ENCODE measurements around the gene RORB.

The RORB gene

GRCh38 chr9:74499111-74499601 lies 2.0 kb downstream of the RORB start:
- DNase-seq (ENCODE audit: low spot score in 2 of 2), result no peak
- Histone ChIP-seq H3K9me3 (no peaks in the 10 kb centered on the region), H3K4me3 (no peak overlapping the region), H3K27me3 (ENCODE audit: low read depth) (peaks cover 73% of the 10 kb centered on the region), H3K36me3 (replicated peaks) (no peaks in the 10 kb centered on the region), H3K4me1 (no peaks in the 10 kb centered on the region)
- in situ Hi-C loops (cut with MboI; ENCODE audit: low sequenced_read_pairs), result no loop called here

GRCh38 chr9:74499770-74500583 lies 2.8 kb downstream of the RORB start:
- no peaks in the 10 kb centered on the region for H3K4me1 ChIP-seq

GRCh38 chr9:74500584-74500924 lies 3.4 kb downstream of the RORB start:
- no peak for DNase-seq (ENCODE audit: low spot score in 2 of 2)
- Histone ChIP-seq H3K36me3 (replicated peaks) (no peaks in the 10 kb centered on the region), H3K4me3 (no peak overlapping the region), H3K4me1 (no peaks in the 10 kb centered on the region), H3K27me3 (ENCODE audit: low read depth) (peaks cover 68% of the 10 kb centered on the region), H3K9me3 (no peaks in the 10 kb centered on the region)
- in situ Hi-C loops (cut with MboI; ENCODE audit: low sequenced_read_pairs), result no loop called here

More at GRCh38 chr9:74499770-74500583, 2.8 kb downstream of the RORB start:
- Histone ChIP-seq H3K36me3 (replicated peaks) (no peaks in the 10 kb centered on the region), H3K9me3 (no peaks in the 10 kb centered on the region), H3K4me3 (no peak overlapping the region), H3K27me3 (ENCODE audit: low read depth) (peaks cover 68% of the 10 kb centered on the region)
- no peak for DNase-seq (ENCODE audit: low spot score in 2 of 2)
- in situ Hi-C loops (cut with MboI; ENCODE audit: low sequenced_read_pairs), result no loop called here

GRCh38 chr9:74501570-74501969 lies 4.4 kb downstream of the RORB start:
- in situ Hi-C loops (cut with MboI; ENCODE audit: low sequenced_read_pairs), result no loop called here
- no peaks in the 10 kb centered on the region for H3K9me3 ChIP-seq
- H3K4me1 ChIP-seq, result no peaks in the 10 kb centered on the region
- peaks cover 62% of the 10 kb centered on the region for H3K27me3 ChIP-seq (ENCODE audit: low read depth)
- DNase-seq (ENCODE audit: low spot score in 2 of 2), result no peak
- no peak overlapping the region for H3K4me3 ChIP-seq
- H3K36me3 ChIP-seq (replicated peaks), result no peaks in the 10 kb centered on the region

GRCh38 chr9:74503219-74503618 lies 6.1 kb downstream of the RORB start:
- Histone ChIP-seq H3K36me3 (replicated peaks) (no peaks in the 10 kb centered on the region), H3K27me3 (ENCODE audit: low read depth) (peaks cover 50% of the 10 kb centered on the region), H3K4me3 (no peak overlapping the region), H3K9me3 (no peaks in the 10 kb centered on the region), H3K4me1 (no peaks in the 10 kb centered on the region)
- DNase-seq (ENCODE audit: low spot score in 2 of 2), result no peak
- in situ Hi-C loops (cut with MboI; ENCODE audit: low sequenced_read_pairs), result no loop called here

GRCh38 chr9:74503666-74504065 lies 6.5 kb downstream of the RORB start:
- H3K4me1 ChIP-seq, result no peaks in the 10 kb centered on the region
- H3K4me3 ChIP-seq, result no peak overlapping the region
- H3K27me3 ChIP-seq (ENCODE audit: low read depth), result peaks cover 50% of the 10 kb centered on the region
- in situ Hi-C loops (cut with MboI; ENCODE audit: low sequenced_read_pairs), result no loop called here
- DNase-seq (ENCODE audit: low spot score in 2 of 2), result no peak
- H3K36me3 ChIP-seq (replicated peaks), result no peaks in the 10 kb centered on the region
- no peaks in the 10 kb centered on the region for H3K9me3 ChIP-seq

- H3K36me3 ChIP-seq (replicated peaks), result no peaks in the 10 kb centered on the region
- no peak overlapping the region for H3K4me3 ChIP-seq
- peaks cover 5% of the 10 kb centered on the region for H3K27me3 ChIP-seq (ENCODE audit: low read depth)
- in situ Hi-C loops (cut with MboI; ENCODE audit: low sequenced_read_pairs), result no loop called here
- H3K4me1 ChIP-seq, result no peaks in the 10 kb centered on the region
- DNase-seq (ENCODE audit: low spot score in 2 of 2), result no peak
- H3K9me3 ChIP-seq, result no peaks in the 10 kb centered on the region
Observed at GRCh38 chr9:74511333-74511732, 14.2 kb downstream of the RORB start.

GRCh38 chr9:74512416-74512815 lies 15.3 kb downstream of the RORB start:
- DNase-seq (ENCODE audit: low spot score in 2 of 2), result no peak
- Histone ChIP-seq H3K36me3 (replicated peaks) (no peaks in the 10 kb centered on the region), H3K27me3 (ENCODE audit: low read depth) (peaks cover 5% of the 10 kb centered on the region), H3K9me3 (no peaks in the 10 kb centered on the region), H3K4me3 (no peak overlapping the region), H3K4me1 (no peaks in the 10 kb centered on the region)
- in situ Hi-C loops (cut with MboI; ENCODE audit: low sequenced_read_pairs), result no loop called here

- H3K4me3 ChIP-seq, result no peak overlapping the region
- peaks cover 5% of the 10 kb centered on the region for H3K27me3 ChIP-seq (ENCODE audit: low read depth)
- in situ Hi-C loops (cut with MboI; ENCODE audit: low sequenced_read_pairs), result no loop called here
- H3K36me3 ChIP-seq (replicated peaks), result no peaks in the 10 kb centered on the region
- DNase-seq (ENCODE audit: low spot score in 2 of 2), result no peak
- no peaks in the 10 kb centered on the region for H3K9me3 ChIP-seq
- H3K4me1 ChIP-seq, result no peaks in the 10 kb centered on the region
Observed at GRCh38 chr9:74513221-74513620, 16.1 kb downstream of the RORB start.

GRCh38 chr9:74517188-74517587 lies 20.1 kb downstream of the RORB start:
- H3K9me3 ChIP-seq, result no peaks in the 10 kb centered on the region
- in situ Hi-C loops (cut with MboI; ENCODE audit: low sequenced_read_pairs), result no loop called here
- H3K4me1 ChIP-seq, result no peaks in the 10 kb centered on the region
- no peaks in the 10 kb centered on the region for H3K36me3 ChIP-seq (replicated peaks)
- peaks cover 15% of the 10 kb centered on the region for H3K27me3 ChIP-seq (ENCODE audit: low read depth)
- no peak for DNase-seq (ENCODE audit: low spot score in 2 of 2)
- H3K4me3 ChIP-seq, result no peak overlapping the region

GRCh38 chr9:74519419-74519818 lies 22.3 kb downstream of the RORB start:
- no peak for DNase-seq (ENCODE audit: low spot score in 2 of 2)
- Histone ChIP-seq H3K9me3 (no peaks in the 10 kb centered on the region), H3K4me3 (no peak overlapping the region), H3K36me3 (replicated peaks) (no peaks in the 10 kb centered on the region), H3K27me3 (ENCODE audit: low read depth) (peaks cover 15% of the 10 kb centered on the region), H3K4me1 (peaks cover 2% of the 10 kb centered on the region; the same call in 1 of the 2 replicates)
- in situ Hi-C loops (cut with MboI; ENCODE audit: low sequenced_read_pairs), result no loop called here

- H3K4me1 ChIP-seq, result peaks cover 4% of the 10 kb centered on the region; the same call in 1 of the 2 replicates
- no peak overlapping the region for H3K4me3 ChIP-seq
- no peaks in the 10 kb centered on the region for H3K36me3 ChIP-seq (replicated peaks)
- peaks cover 15% of the 10 kb centered on the region for H3K27me3 ChIP-seq (ENCODE audit: low read depth)
- no peak for DNase-seq (ENCODE audit: low spot score in 2 of 2)
- in situ Hi-C loops (cut with MboI; ENCODE audit: low sequenced_read_pairs), result no loop called here
- H3K9me3 ChIP-seq, result no peaks in the 10 kb centered on the region
Observed at GRCh38 chr9:74521009-74521408, 23.9 kb downstream of the RORB start.

- H3K27me3 ChIP-seq (ENCODE audit: low read depth), result peaks cover 17% of the 10 kb centered on the region
- H3K9me3 ChIP-seq, result no peaks in the 10 kb centered on the region
- no peaks in the 10 kb centered on the region for H3K36me3 ChIP-seq (replicated peaks)
- H3K4me3 ChIP-seq, result no peak overlapping the region
- in situ Hi-C loops (cut with MboI; ENCODE audit: low sequenced_read_pairs), result no loop called here
- no peak for DNase-seq (ENCODE audit: low spot score in 2 of 2)
- H3K4me1 ChIP-seq, result peaks cover 6% of the 10 kb centered on the region
Observed at GRCh38 chr9:74524289-74524688, 27.2 kb downstream of the RORB start.

- H3K4me3 ChIP-seq, result no peak overlapping the region
- in situ Hi-C loops (cut with MboI; ENCODE audit: low sequenced_read_pairs), result no loop called here
- H3K36me3 ChIP-seq (replicated peaks), result no peaks in the 10 kb centered on the region
- peaks cover 12% of the 10 kb centered on the region; the same call in 1 of the 2 replicates for H3K27me3 ChIP-seq (ENCODE audit: low read depth)
- peaks cover 6% of the 10 kb centered on the region for H3K4me1 ChIP-seq
- no peaks in the 10 kb centered on the region for H3K9me3 ChIP-seq
- DNase-seq (ENCODE audit: low spot score in 2 of 2), result no peak
Observed at GRCh38 chr9:74526215-74526614, 29.1 kb downstream of the RORB start.

Data from HAP-1 (cell line).